Activated B cell treated with CpG ODN at 0.5 μM for 24 hours (primary cell): ENCODE results near the gene IL6R. TPM values are rescaled to one million over a fixed set of nuclear protein-coding genes. Genes with fewer than 3 reads are reported as not detected.

Experiments
- ATAC-seq: fragments of 200-7000 bp; cut with Tn5 transposase; one replicate; pipeline ENCODE4 v1.10.0; 2021; ENCODE audit warnings: low read depth, mild to moderate bottlenecking, moderate library complexity
- CTCF ChIA-PET: fragments of 350-600 bp; sonication (Branson Sonifier 250); formaldehyde crosslinking; loops from one replicate; lab custom pipeline; 2021; ENCODE audit warnings: antibody characterized with exemption; lab: Charles Lee
- POLR2A ChIA-PET: fragments of 350-600 bp; sonication (Branson Sonifier 250); formaldehyde crosslinking; loops from one replicate; lab custom pipeline; 2021; ENCODE audit warnings: antibody characterized with exemption; lab: Charles Lee
- DNase-seq: peaks from one replicate; pipeline ENCODE4 v3.0.0; 2022
- H3K27ac Mint-ChIP-seq: one replicate; pipeline ENCODE4 v1.8.0; 2020; ENCODE audit warnings: mixed read lengths
- H3K27me3 Mint-ChIP-seq: one replicate; pipeline ENCODE4 v1.8.0; 2021; ENCODE audit warnings: mixed read lengths
- H3K36me3 Mint-ChIP-seq: one replicate; pipeline ENCODE4 v1.8.0; 2021; ENCODE audit warnings: low read depth, mixed read lengths
- H3K4me1 Mint-ChIP-seq: one replicate; pipeline ENCODE4 v1.8.0; 2021; ENCODE audit warnings: mixed read lengths
- H3K4me3 Mint-ChIP-seq: one replicate; pipeline ENCODE4 v1.8.0; 2020; ENCODE audit warnings: mild to moderate bottlenecking, mixed read lengths
- H3K9me3 Mint-ChIP-seq: one replicate; pipeline ENCODE4 v1.8.0; 2020; ENCODE audit warnings: mixed read lengths
- intact Hi-C: fragments of 100-400 bp; cut with micrococcal nuclease; formaldehyde crosslinking; loops from one replicate; pipeline ENCODE4 v1.15.1; 2024
- total RNA-seq: library from RNA; stranded (reverse); gene quantifications from 2 replicates; pipeline ENCODE4 v1.2.3, GENCODE V29; 2022
- TF ChIP-seq, protein P1 (sequence below): fragments of 200-600 bp; IDR thresholded peaks from one replicate; pipeline ENCODE4 v1.8.0; 2022; ENCODE audit warnings: antibody characterized with exemption, mild to moderate bottlenecking

IL6R gene
- total RNA-seq, 1 donor from 2014 or later, result 3.3 TPM

GRCh38 chr1:154435599-154436200 is 30.6 kb downstream of the IL6R start:
- ChIA-PET POLR2A (interaction anchor here (0.7 to 1.3 kb wide), 2 partner anchors 15 to 919 kb away, joined by 3 to 4 read pairs; no protein-coding TSS in a partner anchor), CTCF (interaction anchor here (1.6 kb wide), 1 partner anchor 101 kb away, joined by 4 read pairs; no protein-coding TSS in a partner anchor)
- Mint-ChIP-seq H3K4me3 (no peak overlapping the region), H3K4me1 (peaks cover 17% of the 10 kb centered on the region), H3K36me3 (peaks cover 3% of the 10 kb centered on the region), H3K27ac (no peak overlapping the region), H3K9me3 (no peaks in the 10 kb centered on the region), H3K27me3 (no peaks in the 10 kb centered on the region)
- ATAC-seq, result no peak
- no peak for DNase-seq
- TF ChIP-seq, protein P1, sequence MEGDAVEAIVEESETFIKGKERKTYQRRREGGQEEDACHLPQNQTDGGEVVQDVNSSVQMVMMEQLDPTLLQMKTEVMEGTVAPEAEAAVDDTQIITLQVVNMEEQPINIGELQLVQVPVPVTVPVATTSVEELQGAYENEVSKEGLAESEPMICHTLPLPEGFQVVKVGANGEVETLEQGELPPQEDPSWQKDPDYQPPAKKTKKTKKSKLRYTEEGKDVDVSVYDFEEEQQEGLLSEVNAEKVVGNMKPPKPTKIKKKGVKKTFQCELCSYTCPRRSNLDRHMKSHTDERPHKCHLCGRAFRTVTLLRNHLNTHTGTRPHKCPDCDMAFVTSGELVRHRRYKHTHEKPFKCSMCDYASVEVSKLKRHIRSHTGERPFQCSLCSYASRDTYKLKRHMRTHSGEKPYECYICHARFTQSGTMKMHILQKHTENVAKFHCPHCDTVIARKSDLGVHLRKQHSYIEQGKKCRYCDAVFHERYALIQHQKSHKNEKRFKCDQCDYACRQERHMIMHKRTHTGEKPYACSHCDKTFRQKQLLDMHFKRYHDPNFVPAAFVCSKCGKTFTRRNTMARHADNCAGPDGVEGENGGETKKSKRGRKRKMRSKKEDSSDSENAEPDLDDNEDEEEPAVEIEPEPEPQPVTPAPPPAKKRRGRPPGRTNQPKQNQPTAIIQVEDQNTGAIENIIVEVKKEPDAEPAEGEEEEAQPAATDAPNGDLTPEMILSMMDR, result no peak
- intact Hi-C loops, result no loop called here

GRCh38 chr1:154436433-154436832 is 31.3 kb downstream of the IL6R start:
- TF ChIP-seq, protein P1, result no peak
- Mint-ChIP-seq H3K9me3 (no peaks in the 10 kb centered on the region), H3K4me3 (no peak overlapping the region), H3K27ac (no peak overlapping the region), H3K36me3 (peaks cover 3% of the 10 kb centered on the region), H3K27me3 (no peaks in the 10 kb centered on the region), H3K4me1 (peaks cover 20% of the 10 kb centered on the region)
- ChIA-PET POLR2A (interaction anchor here (0.7 kb wide), 1 partner anchor 90 kb away, joined by 3 read pairs; no protein-coding TSS in a partner anchor), CTCF (interaction anchor here (1.6 kb wide), 1 partner anchor 102 kb away, joined by 4 read pairs; no protein-coding TSS in a partner anchor)
- DNase-seq, result no peak
- intact Hi-C loops, result no loop called here
- ATAC-seq, result no peak

- intact Hi-C loops, result loop anchor here (5.0 kb wide), 1 partner anchor 88 kb away; no protein-coding TSS in a partner anchor
- peak overlapping the region; percentile 26 for H3K27ac Mint-ChIP-seq
- POLR2A ChIA-PET, result interaction anchor here (0.9 kb wide), 1 partner anchor 29 kb away, joined by 4 read pairs; no protein-coding TSS in a partner anchor
Measured at GRCh38 chr1:154440036-154440804, 35.1 kb downstream of the IL6R start.

GRCh38 chr1:154441241-154441888 is 36.2 kb downstream of the IL6R start:
- ChIA-PET POLR2A (no interaction called here), CTCF (no interaction called here)
- Mint-ChIP-seq H3K27ac (no peak overlapping the region), H3K27me3 (no peaks in the 10 kb centered on the region), H3K4me1 (peaks cover 16% of the 10 kb centered on the region), H3K9me3 (no peaks in the 10 kb centered on the region), H3K4me3 (no peak overlapping the region), H3K36me3 (no peaks in the 10 kb centered on the region)
- TF ChIP-seq, protein P1, result no peak
- DNase-seq (no peak), ATAC-seq (no peak)
- intact Hi-C loops, result loop anchor here (5.0 kb wide), 1 partner anchor 89 kb away; no protein-coding TSS in a partner anchor

More at GRCh38 chr1:154440036-154440804, 35.1 kb downstream of the IL6R start:
- DNase-seq (no peak), ATAC-seq (peak; percentile 32)
- H3K36me3 Mint-ChIP-seq, result no peaks in the 10 kb centered on the region
- H3K9me3 Mint-ChIP-seq, result no peaks in the 10 kb centered on the region
- no peaks in the 10 kb centered on the region for H3K27me3 Mint-ChIP-seq
- CTCF ChIA-PET, result interaction anchor here (0.9 to 1.0 kb wide), 2 partner anchors 32 to 39 kb away, joined by 3 read pairs; no protein-coding TSS in a partner anchor
- no peak overlapping the region for H3K4me3 Mint-ChIP-seq
- H3K4me1 Mint-ChIP-seq, result peaks cover 16% of the 10 kb centered on the region
- TF ChIP-seq, protein P1, result no peak
